IPS DF 19.7 (cell line): ENCODE results near the gene PCDH9.
"Not testable (repeated sequence)": the region's sequence is repeated elsewhere in the genome, so short reads cannot be mapped to it uniquely, and the experiment has no call there.

Experiments
- DNase-seq: peaks from one replicate; pipeline ENCODE4 v3.0.0-alpha.2; 2013; ENCODE audit warnings: low read depth, low spot score

Gene PCDH9

GRCh38 chr13:67125681-67126080, 104.5 kb downstream of the PCDH9 start:
- DNase-seq, result no peak

- DNase-seq, result no peak
Observed at GRCh38 chr13:67123165-67123564, 107.0 kb downstream of the PCDH9 start.

- DNase-seq, result no peak
Observed at GRCh38 chr13:67122251-67122650, 107.9 kb downstream of the PCDH9 start.

GRCh38 chr13:67120872-67121531, 109.1 kb downstream of the PCDH9 start:
- no peak for DNase-seq

DNA sequence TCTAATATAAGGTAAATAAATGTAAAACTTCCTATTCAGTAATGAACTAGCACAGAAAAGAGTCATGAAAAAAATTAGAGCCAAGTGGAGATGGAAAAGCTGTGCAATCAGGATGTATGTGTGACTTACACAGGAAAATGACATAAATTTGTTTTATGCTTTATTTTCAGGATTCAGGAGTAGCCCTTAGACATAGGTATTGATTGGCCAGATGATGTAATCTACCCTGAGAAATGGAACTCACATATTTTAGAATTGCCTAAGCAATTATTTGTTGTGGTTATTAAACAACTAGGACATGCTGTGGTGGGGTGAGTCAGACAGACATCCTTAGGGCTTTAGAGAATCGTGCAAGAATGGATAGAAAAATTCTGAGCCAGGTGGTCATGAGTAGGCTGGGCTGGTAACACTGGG, 110.6 kb downstream of the PCDH9 start:
- no peak for DNase-seq

DNA sequence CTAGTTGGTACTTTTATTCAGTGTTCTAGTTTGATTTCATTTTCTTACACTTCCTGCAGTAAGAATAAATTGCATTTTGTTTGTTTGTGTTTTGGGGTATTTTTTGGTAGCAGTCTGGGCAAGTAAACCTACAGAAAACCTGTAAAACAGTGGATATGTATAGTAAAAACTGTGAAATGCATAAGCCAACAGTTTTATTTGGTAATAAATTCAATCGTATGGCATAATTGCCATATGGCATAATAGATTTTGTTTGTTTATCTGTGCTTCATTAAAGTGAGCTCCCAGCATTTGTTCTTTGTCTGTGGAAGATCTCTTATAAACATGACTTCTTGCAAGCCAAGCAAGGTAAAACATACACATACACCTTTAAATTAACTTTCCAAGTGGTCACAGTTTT, 111.9 kb downstream of the PCDH9 start:
- no peak for DNase-seq

- DNase-seq, result no peak
Observed at GRCh38 chr13:67117010-67117550, 113.1 kb downstream of the PCDH9 start.

DNA sequence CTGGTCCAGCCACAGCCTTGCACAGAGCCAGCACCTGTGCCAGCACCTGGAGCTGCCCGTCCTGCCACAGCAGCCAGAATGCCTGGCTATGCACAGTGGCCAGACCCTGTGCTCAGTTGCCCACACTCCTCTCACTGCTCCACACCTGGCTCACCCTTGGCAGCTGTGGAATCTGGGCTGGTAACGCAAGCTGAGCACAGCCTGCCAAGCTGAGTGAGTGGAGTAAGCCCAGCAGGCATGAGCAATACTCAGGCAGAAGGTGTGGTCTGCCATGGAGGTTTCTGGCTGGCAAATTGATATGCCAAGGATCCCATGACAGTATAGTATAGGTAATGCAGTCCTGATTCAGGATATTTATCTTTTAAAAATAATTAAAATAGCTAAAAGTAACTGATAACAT, 122.2 kb downstream of the PCDH9 start:
- DNase-seq, result no peak

- no peak for DNase-seq
Observed at GRCh38 chr13:67106502-67107057, 123.6 kb downstream of the PCDH9 start.

- no peak for DNase-seq
Observed at GRCh38 chr13:67101730-67102467, 128.2 kb downstream of the PCDH9 start.

- no peak for DNase-seq
Observed at GRCh38 chr13:67100730-67101129, 129.4 kb downstream of the PCDH9 start.

GRCh38 chr13:67099494-67099893, 130.6 kb downstream of the PCDH9 start:
- DNase-seq, result no peak

GRCh38 chr13:67097892-67098452, 132.2 kb downstream of the PCDH9 start:
- DNase-seq, result no peak

DNA sequence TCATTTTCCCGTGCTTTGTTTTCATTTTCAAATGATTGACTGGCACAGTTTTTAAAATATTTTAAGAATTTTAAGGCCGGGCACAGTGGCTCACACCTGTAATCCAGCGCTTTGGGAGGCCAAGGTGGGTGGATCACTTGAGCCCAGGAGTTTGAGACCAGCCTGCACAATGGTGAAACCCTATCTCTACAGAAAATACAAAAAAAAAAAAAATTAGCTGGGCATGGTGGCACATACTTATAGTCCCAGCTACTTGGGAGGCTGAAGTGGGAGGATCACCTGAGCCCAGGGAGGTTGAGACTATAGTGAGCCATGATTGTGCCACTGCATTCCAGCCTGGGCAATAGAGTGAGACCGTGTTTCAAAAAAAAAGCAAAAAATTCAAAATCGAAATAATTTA, 133.2 kb downstream of the PCDH9 start:
- DNase-seq, result not testable (repeated sequence)

- DNase-seq, result no peak
Observed at GRCh38 chr13:67096418-67096817, 133.7 kb downstream of the PCDH9 start.

GRCh38 chr13:67095621-67096020, 134.5 kb downstream of the PCDH9 start:
- DNase-seq, result no peak

GRCh38 chr13:67094952-67095351, 135.2 kb downstream of the PCDH9 start:
- no peak for DNase-seq

DNA sequence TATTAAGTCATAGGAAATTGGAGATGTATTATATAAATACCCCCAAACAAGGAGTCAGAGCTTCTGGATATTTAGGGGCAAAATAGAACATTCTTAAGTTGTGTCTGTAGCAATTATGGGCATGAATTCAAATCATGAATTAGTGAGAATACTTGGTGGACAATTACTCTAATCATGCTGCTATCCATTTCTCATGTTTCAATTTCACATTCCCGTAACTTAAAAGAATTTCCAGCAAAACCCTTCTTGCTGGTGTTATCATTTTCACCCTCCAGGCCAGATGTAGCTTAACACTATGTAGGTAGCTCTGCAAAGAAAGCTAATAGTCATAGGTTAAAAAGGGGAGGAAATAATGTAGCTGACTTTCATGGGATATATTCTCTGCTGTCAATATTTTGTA, 136.1 kb downstream of the PCDH9 start:
- DNase-seq, result no peak

DNA sequence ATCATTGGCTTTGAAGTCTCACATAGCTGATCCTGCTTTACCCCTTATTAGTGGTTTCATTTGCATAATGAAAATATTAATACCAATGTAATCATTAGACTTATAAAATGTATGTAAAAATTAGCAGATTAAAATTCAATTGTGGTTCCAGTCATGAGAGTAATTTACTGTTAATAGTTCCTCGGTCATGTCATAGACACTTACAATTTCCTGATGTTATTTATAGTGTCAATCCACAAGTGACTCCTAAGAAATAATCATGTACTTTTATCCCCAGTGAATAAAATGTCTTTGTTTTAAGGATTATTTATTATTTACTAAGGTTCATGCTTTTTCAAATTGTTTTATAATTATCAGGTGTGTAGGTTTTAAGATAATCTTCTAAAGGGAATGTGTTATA, 138.5 kb downstream of the PCDH9 start:
- no peak for DNase-seq

- DNase-seq, result no peak
Observed at GRCh38 chr13:67090856-67091255, 139.3 kb downstream of the PCDH9 start.

DNA sequence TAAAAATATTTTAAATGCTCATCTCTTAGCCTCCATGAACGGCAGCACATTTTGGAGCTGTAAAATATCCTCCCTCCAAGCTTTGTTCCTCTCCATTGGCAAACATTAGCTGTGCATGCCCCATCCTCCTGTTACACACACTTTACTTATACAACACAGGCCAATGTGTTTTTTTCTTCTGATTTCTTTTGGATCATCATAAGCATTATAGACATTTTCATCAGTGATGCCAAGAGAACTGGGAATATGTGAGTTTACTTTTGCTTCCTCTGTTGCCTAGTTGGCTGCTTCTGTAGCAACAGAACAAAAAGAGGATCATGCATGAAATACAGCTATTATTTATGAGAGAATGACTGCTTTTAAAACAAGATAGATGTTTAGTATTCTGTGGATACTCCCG, 142.6 kb downstream of the PCDH9 start:
- no peak for DNase-seq

DNA sequence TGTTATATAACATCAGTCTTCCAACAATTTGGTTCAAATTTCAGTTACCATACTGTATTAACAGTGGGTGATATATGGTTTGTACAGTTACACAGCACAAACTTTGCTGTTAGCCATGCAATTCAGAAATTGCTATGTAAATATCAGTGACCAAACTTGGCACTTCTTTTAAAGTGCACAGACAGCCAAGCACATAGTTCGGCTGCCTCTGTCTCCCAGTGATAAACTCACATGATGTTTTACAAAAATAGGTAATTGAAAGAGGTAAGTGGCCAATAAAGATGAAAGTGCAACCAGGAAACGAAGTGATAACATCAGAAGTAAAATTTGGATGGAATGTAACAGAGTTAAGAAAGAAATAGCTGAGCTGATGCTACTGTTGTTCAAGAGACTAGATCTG, 143.9 kb downstream of the PCDH9 start:
- DNase-seq, result no peak

DNA sequence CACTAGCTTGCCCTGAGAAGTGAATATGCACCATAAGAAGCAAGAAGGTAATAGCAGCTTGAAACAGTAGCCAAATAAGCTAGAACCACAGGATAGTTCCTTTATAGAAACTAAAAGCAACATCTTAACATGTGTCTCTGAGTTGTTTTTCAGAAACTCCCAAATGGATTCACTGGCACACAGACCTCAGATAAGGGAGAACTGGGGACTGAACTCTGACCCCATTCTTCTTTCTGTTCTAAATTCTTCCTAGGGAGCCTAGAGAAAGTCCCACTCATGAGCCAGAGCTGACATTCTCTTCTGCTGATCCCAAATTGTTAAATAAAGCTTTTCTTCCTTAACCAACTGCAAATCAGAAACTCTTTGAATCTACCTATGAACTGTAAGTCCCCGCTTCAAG, 146.1 kb downstream of the PCDH9 start:
- no peak for DNase-seq
